GM23338 (cell line): Measurements from ENCODE around the gene ING5.

Experiments
- EZH2 ChIP-seq: fragments of 200-600 bp; sonication (generic); IDR thresholded peaks from one replicate; pipeline ENCODE4 v1.8.0; 2017; ENCODE audit warnings: antibody characterized with exemption, mild to moderate bottlenecking, low read depth; ENCODE audit not compliant: unreplicated experiment
- ZNF114 ChIP-seq: fragments of 250-450 bp; sonication (Bioruptor Pico); IDR thresholded peaks from 2 replicates; pipeline ENCODE4 v1.5.0; 2020; ENCODE audit warnings: mild to moderate bottlenecking, moderate library complexity
- TF ChIP-seq, protein P1 (sequence below), 2 experiments: fragments of 200-600 bp in 1 of 2; sonication (generic) in 1 of 2; conservative IDR thresholded peaks; 2 replicates each; pipeline versions ENCODE4 v1.5.1 to v1.6.1; 2016 to 2017; ENCODE audit warnings: antibody characterized with exemption in 2 of 2, low read depth in 2 of 2, mild to moderate bottlenecking in 2 of 2, moderate library complexity in 1 of 2
- TF ChIP-seq, protein P2 (sequence below): IDR thresholded peaks from one replicate; pipeline ENCODE4 v1.6.1; 2018; ENCODE audit warnings: antibody characterized with exemption; ENCODE audit not compliant: unreplicated experiment

DNA sequence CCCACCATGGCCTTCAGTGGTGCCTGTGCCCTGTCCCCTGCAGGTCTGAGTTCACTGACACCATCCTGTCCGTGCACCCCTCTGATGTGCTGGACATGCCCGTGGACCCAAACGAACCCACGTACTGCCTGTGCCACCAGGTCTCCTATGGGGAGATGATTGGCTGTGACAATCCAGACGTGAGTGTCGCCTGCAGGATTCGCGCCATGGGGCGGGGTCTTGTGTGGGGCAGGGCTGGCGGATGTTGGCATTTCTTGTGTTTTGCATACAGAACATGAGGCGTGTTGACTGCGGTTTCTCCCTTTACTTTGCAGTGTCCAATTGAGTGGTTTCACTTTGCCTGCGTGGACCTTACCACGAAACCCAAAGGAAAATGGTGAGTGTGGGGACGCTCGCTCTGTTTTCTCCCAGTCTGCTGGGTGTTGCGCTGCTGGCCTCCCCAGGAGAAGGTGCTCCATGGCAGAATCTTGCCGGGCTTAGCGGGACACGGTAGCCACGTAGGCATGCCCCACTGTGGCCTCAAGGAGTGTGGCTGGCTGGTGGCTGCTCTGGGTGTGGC is 21.1 kb downstream of the ING5 start:
- TF ChIP-seq, protein P1, sequence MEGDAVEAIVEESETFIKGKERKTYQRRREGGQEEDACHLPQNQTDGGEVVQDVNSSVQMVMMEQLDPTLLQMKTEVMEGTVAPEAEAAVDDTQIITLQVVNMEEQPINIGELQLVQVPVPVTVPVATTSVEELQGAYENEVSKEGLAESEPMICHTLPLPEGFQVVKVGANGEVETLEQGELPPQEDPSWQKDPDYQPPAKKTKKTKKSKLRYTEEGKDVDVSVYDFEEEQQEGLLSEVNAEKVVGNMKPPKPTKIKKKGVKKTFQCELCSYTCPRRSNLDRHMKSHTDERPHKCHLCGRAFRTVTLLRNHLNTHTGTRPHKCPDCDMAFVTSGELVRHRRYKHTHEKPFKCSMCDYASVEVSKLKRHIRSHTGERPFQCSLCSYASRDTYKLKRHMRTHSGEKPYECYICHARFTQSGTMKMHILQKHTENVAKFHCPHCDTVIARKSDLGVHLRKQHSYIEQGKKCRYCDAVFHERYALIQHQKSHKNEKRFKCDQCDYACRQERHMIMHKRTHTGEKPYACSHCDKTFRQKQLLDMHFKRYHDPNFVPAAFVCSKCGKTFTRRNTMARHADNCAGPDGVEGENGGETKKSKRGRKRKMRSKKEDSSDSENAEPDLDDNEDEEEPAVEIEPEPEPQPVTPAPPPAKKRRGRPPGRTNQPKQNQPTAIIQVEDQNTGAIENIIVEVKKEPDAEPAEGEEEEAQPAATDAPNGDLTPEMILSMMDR (conservative IDR thresholded peaks at IDR 0.05; ENCODE audit: low read depth in 2 of 2): no peak
- TF ChIP-seq, protein P2, sequence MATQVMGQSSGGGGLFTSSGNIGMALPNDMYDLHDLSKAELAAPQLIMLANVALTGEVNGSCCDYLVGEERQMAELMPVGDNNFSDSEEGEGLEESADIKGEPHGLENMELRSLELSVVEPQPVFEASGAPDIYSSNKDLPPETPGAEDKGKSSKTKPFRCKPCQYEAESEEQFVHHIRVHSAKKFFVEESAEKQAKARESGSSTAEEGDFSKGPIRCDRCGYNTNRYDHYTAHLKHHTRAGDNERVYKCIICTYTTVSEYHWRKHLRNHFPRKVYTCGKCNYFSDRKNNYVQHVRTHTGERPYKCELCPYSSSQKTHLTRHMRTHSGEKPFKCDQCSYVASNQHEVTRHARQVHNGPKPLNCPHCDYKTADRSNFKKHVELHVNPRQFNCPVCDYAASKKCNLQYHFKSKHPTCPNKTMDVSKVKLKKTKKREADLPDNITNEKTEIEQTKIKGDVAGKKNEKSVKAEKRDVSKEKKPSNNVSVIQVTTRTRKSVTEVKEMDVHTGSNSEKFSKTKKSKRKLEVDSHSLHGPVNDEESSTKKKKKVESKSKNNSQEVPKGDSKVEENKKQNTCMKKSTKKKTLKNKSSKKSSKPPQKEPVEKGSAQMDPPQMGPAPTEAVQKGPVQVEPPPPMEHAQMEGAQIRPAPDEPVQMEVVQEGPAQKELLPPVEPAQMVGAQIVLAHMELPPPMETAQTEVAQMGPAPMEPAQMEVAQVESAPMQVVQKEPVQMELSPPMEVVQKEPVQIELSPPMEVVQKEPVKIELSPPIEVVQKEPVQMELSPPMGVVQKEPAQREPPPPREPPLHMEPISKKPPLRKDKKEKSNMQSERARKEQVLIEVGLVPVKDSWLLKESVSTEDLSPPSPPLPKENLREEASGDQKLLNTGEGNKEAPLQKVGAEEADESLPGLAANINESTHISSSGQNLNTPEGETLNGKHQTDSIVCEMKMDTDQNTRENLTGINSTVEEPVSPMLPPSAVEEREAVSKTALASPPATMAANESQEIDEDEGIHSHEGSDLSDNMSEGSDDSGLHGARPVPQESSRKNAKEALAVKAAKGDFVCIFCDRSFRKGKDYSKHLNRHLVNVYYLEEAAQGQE: no peak
- no peak for TF ChIP-seq EZH2
- no peak for TF ChIP-seq ZNF114 (CRISPR knock-in tag)
